Keratinocyte (primary cell): ENCODE measurements around the gene CNDP2. TPM values are rescaled to one million over a fixed set of nuclear protein-coding genes. Genes with fewer than 3 reads are reported as not detected.

Source experiments
- DNase-seq: peaks from one replicate; pipeline ENCODE4 v3.0.0-alpha.2; 2011; ENCODE audit warnings: low read depth, missing footprints, low spot score
- FAIRE-seq: peaks from 2 replicates; lab custom pipeline; 2011; peaks lifted over from hg19 to GRCh38; lab: Jason Lieb, UNC
- H2AFZ ChIP-seq: 2 replicates; pipeline ENCODE4 v1.6.0; 2012; ENCODE audit warnings: low read length, control low read depth, inconsistent platforms; ENCODE audit not compliant: control insufficient read depth
- H3K27ac ChIP-seq: 2 replicates; pipeline ENCODE4 v1.5.1; 2011; ENCODE audit warnings: low read length; ENCODE audit not compliant: control insufficient read depth, insufficient read depth
- H3K27me3 ChIP-seq: 3 replicates; pipeline ENCODE4 v1.6.0; 2011; ENCODE audit warnings: low read length; ENCODE audit not compliant: control insufficient read depth, insufficient read depth; ENCODE audit errors: extremely low read depth
- H3K36me3 ChIP-seq, 2 experiments: 2 replicates in 1 of 2; 3 replicates in 1 of 2; pipeline ENCODE4 v1.5.1; 2011; ENCODE audit warnings: low read length in 2 of 2, mild to moderate bottlenecking in 1 of 2; ENCODE audit not compliant: control insufficient read depth in 2 of 2, insufficient read depth in 2 of 2; ENCODE audit errors: extremely low read depth in 1 of 2
- H3K4me1 ChIP-seq: 3 replicates; pipeline ENCODE4 v1.5.1; 2011; ENCODE audit warnings: low read length; ENCODE audit not compliant: control insufficient read depth, insufficient read depth; ENCODE audit errors: extremely low read depth
- H3K4me2 ChIP-seq: 3 replicates; pipeline ENCODE4 v1.6.0; 2011; ENCODE audit warnings: low read depth, low read length; ENCODE audit not compliant: control insufficient read depth, insufficient read depth; ENCODE audit errors: extremely low read depth
- H3K4me3 ChIP-seq, 3 experiments: fragments of 200-600 bp in 1 of 3; sonication (generic) in 1 of 3; 2 replicates in 2 of 3; 3 replicates in 1 of 3; pipeline ENCODE4 v1.5.1; 2011 to 2016; ENCODE audit warnings: low read length in 3 of 3, mild to moderate bottlenecking in 3 of 3, control low read depth in 2 of 3, inconsistent platforms in 1 of 3, low read depth in 1 of 3, mixed read lengths in 1 of 3, mixed run types in 1 of 3, moderate library complexity in 1 of 3; ENCODE audit not compliant: control insufficient read depth in 2 of 3, insufficient read depth in 2 of 3; ENCODE audit errors: extremely low read depth in 1 of 3
- H3K79me2 ChIP-seq: 2 replicates; pipeline ENCODE4 v1.6.0; 2012; ENCODE audit warnings: low read length; ENCODE audit not compliant: control insufficient read depth, insufficient read depth
- H3K9ac ChIP-seq: 3 replicates; pipeline ENCODE4 v1.6.0; 2011; ENCODE audit warnings: low read length; ENCODE audit not compliant: control insufficient read depth, insufficient read depth; ENCODE audit errors: extremely low read depth
- H3K9me1 ChIP-seq: 3 replicates; pipeline ENCODE4 v1.6.0; 2011; ENCODE audit warnings: low read length; ENCODE audit not compliant: control insufficient read depth, insufficient read depth; ENCODE audit errors: extremely low read depth
- H3K9me3 ChIP-seq: 2 replicates; pipeline ENCODE4 v1.5.1; 2012; ENCODE audit warnings: low read depth, low read length; ENCODE audit not compliant: control insufficient read depth
- H4K20me1 ChIP-seq: 3 replicates; pipeline ENCODE4 v1.6.0; 2011; ENCODE audit warnings: low read length; ENCODE audit not compliant: control insufficient read depth, insufficient read depth; ENCODE audit errors: extremely low read depth
- CTCF ChIP-seq, 3 experiments: IDR thresholded peaks in 1 of 3; conservative IDR thresholded peaks in 1 of 3; optimal IDR thresholded peaks in 1 of 3; 2 replicates in 2 of 3; 3 replicates in 1 of 3; pipeline versions ENCODE3 to v1.5.1; 2011; ENCODE audit warnings: low read length in 3 of 3, mild to moderate bottlenecking in 3 of 3, moderate library complexity in 2 of 3, control low read depth in 1 of 3, inconsistent platforms in 1 of 3; ENCODE audit not compliant: insufficient read depth in 2 of 3; ENCODE audit errors: extremely low read depth in 1 of 3
- EZH2 ChIP-seq: IDR thresholded peaks from one replicate; pipeline ENCODE4 v1.6.1; 2012; ENCODE audit warnings: inconsistent platforms, mild to moderate bottlenecking, low read length, moderate library complexity
- dilution Hi-C: fragments of 300-500 bp; cut with MboI; formaldehyde crosslinking; loops from one replicate; pipeline ENCODE4 v1.7.0; 2020; ENCODE audit warnings: low sequenced_read_pairs; ENCODE audit not compliant: extremely low pct_ligation_motif_present
- polyA plus RNA-seq, 5 experiments: library from polyadenylated mRNA; depleted of rRNA in 3 of 5; stranded (reverse) in 3 of 5; stranded (forward) in 1 of 5; unstranded in 1 of 5; fragments of >200 nt; gene quantifications; 1 replicate in 1 of 5; 2 replicates in 3 of 5; 3 replicates in 1 of 5; pipeline versions ENCODE4 v1.2.1 to v1.2.3, GENCODE V29; 2011 to 2012; ENCODE audit warnings: missing spikeins in 2 of 5, low read depth in 1 of 5, low replicate concordance in 1 of 5

The CNDP2 gene
- polyA plus RNA-seq, 1 donor (not counting 4 experiments of a cell fraction or from before 2014, with no cell fraction given): 126 TPM

- H3K9ac ChIP-seq: no peak overlapping the region
- no peak for DNase-seq
- dilution Hi-C loops: no loop called here
- H3K9me3 ChIP-seq: no peaks in the 10 kb centered on the region
- H3K27ac ChIP-seq: no peak overlapping the region
- H3K79me2 ChIP-seq: no peaks in the 10 kb centered on the region
- H3K27me3 ChIP-seq: peaks cover 13% of the 10 kb centered on the region
- TF ChIP-seq CTCF (optimal IDR thresholded peaks at IDR 0.05 in 1 of 3, IDR thresholded peaks at IDR 0.05 in 1 of 3, conservative IDR thresholded peaks at IDR 0.05 in 1 of 3; ENCODE audit: extremely low read depth in 1 of 3, insufficient read depth in 2 of 3, low read length in 3 of 3) (no peak), EZH2 (no peak)
- no peaks in the 10 kb centered on the region for H3K36me3 ChIP-seq
- no peak overlapping the region for H3K4me3 ChIP-seq
- no peaks in the 10 kb centered on the region for H4K20me1 ChIP-seq
- H3K9me1 ChIP-seq: no peaks in the 10 kb centered on the region
- H2AFZ ChIP-seq: no peak overlapping the region
- H3K4me1 ChIP-seq: no peaks in the 10 kb centered on the region
- FAIRE-seq: no peak
- no peak overlapping the region for H3K4me2 ChIP-seq
Measured at GRCh38 chr18:74451148-74451547, 45.0 kb upstream of the CNDP2 start.

- Histone ChIP-seq H3K9me1 (no peaks in the 10 kb centered on the region), H3K4me1 (no peaks in the 10 kb centered on the region), H3K36me3 (no peaks in the 10 kb centered on the region), H3K9me3 (no peaks in the 10 kb centered on the region), H3K27me3 (peaks cover 31% of the 10 kb centered on the region), H2AFZ (no peak overlapping the region), H3K4me2 (no peak overlapping the region), H3K27ac (no peak overlapping the region), H4K20me1 (no peaks in the 10 kb centered on the region), H3K79me2 (no peaks in the 10 kb centered on the region), H3K4me3 (no peak overlapping the region), H3K9ac (no peak overlapping the region)
- TF ChIP-seq EZH2: no peak
- TF ChIP-seq CTCF (optimal IDR thresholded peaks at IDR 0.05 in 1 of 3, IDR thresholded peaks at IDR 0.05 in 1 of 3, conservative IDR thresholded peaks at IDR 0.05 in 1 of 3; ENCODE audit: extremely low read depth in 1 of 3, insufficient read depth in 2 of 3, low read length in 3 of 3): no peak
- no peak for FAIRE-seq
- no peak for DNase-seq
- dilution Hi-C loops: no loop called here
Measured at GRCh38 chr18:74453016-74453566, 43.1 kb upstream of the CNDP2 start.
